ENCODE results near the gene GPR35. TPM values are rescaled to one million over a fixed set of nuclear protein-coding genes. Genes with fewer than 3 reads are reported as not detected.

GPR35 gene
- polyA plus RNA-seq, 4 donors = 75.5 to 367 (median 233) TPM

DNA sequence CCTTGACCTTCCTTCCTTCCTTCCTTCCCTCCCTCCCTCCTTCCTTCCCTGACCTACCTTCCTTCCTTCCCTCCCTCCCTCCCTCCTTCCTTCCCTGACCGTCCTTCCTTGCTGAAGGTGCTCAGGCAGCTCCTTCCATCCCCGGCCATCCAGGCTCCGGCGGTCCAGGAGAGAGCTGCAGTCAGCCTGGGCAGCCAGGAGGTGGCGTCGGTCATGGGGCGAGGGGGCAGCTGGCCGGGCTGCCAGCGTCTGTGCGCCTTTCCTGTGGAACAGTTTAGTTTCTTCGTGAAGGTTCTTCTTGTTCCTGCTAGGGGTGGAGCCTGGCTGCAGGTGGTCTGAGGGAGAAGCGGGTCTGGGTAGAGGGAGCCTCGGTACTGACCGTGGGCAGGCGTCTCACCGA, 15.7 kb downstream of the GPR35 start:
- WGBS, 3 donors = 22 to 29% (median 23%) methylated on average over 16 of the region's 16 CpGs
- DNase-seq = peak; percentile 61 to 64
- peaks cover 0 to 6% (median 0%) of the 10 kb centered on the region in 3 donors for H3K27me3 ChIP-seq (ENCODE audit: control insufficient read depth in 3 of 3, insufficient read depth in 3 of 3, low read length in 3 of 3)
- peaks cover 0 to 1% of the 10 kb centered on the region in 2 donors for H3K9me3 ChIP-seq (ENCODE audit: control insufficient read depth in 2 of 2, insufficient read depth in 1 of 2, low read depth in 1 of 2, low read length in 1 of 2)
- no peaks in the 10 kb centered on the region for H3K36me3 ChIP-seq (ENCODE audit: control insufficient read depth in 3 of 3, insufficient read depth in 2 of 3, low read depth in 1 of 3, low read length in 3 of 3)
- H3K4me1 ChIP-seq (ENCODE audit: control insufficient read depth in 3 of 3, insufficient read depth in 2 of 3, low read depth in 1 of 3, low read length in 2 of 3) = no peaks in the 10 kb centered on the region
- no peak for FAIRE-seq
- H3K27ac ChIP-seq (ENCODE audit: low read depth in 1 of 3, low read length in 2 of 3) = no peak overlapping the region
- no peak overlapping the region for H3K4me3 ChIP-seq (ENCODE audit: low read depth in 1 of 3, low read length in 3 of 3)

- Histone ChIP-seq H3K36me3 (ENCODE audit: control insufficient read depth in 3 of 3, insufficient read depth in 2 of 3, low read depth in 1 of 3, low read length in 3 of 3) (no peaks in the 10 kb centered on the region), H3K4me1 (ENCODE audit: control insufficient read depth in 3 of 3, insufficient read depth in 2 of 3, low read depth in 1 of 3, low read length in 2 of 3) (no peaks in the 10 kb centered on the region), H3K4me3 (ENCODE audit: low read depth in 1 of 3, low read length in 3 of 3) (no peak overlapping the region), H3K9me3 (ENCODE audit: control insufficient read depth in 2 of 2, insufficient read depth in 1 of 2, low read depth in 1 of 2, low read length in 1 of 2) (peaks cover 0 to 1% of the 10 kb centered on the region in 2 donors), H3K27ac (ENCODE audit: low read depth in 1 of 3, low read length in 2 of 3) (no peak overlapping the region), H3K27me3 (ENCODE audit: control insufficient read depth in 3 of 3, insufficient read depth in 3 of 3, low read length in 3 of 3) (peaks cover 0 to 10% (median under 1%) of the 10 kb centered on the region in 3 donors)
- FAIRE-seq (no peak), DNase-seq (no peak)
- 81 to 86% (median 83%) methylated on average over 34 to 36 of the region's 36 CpGs for WGBS, 3 donors
Measured at GRCh38 chr2:240642061-240642805, 17.0 kb downstream of the GPR35 start.

- DNase-seq (no peak), FAIRE-seq (no peak)
- H3K27ac ChIP-seq (ENCODE audit: low read depth in 1 of 3, low read length in 2 of 3) = no peak overlapping the region
- peaks cover 0 to 1% of the 10 kb centered on the region in 2 donors for H3K9me3 ChIP-seq (ENCODE audit: control insufficient read depth in 2 of 2, insufficient read depth in 1 of 2, low read depth in 1 of 2, low read length in 1 of 2)
- peaks cover 0 to 15% (median 3%) of the 10 kb centered on the region in 3 donors for H3K27me3 ChIP-seq (ENCODE audit: control insufficient read depth in 3 of 3, insufficient read depth in 3 of 3, low read length in 3 of 3)
- H3K4me1 ChIP-seq (ENCODE audit: control insufficient read depth in 3 of 3, insufficient read depth in 2 of 3, low read depth in 1 of 3, low read length in 2 of 3) = no peaks in the 10 kb centered on the region
- WGBS, 3 donors = 86 to 92% (median 91%) methylated on average over 7 to 11 of the region's 11 CpGs
- no peaks in the 10 kb centered on the region for H3K36me3 ChIP-seq (ENCODE audit: control insufficient read depth in 3 of 3, insufficient read depth in 2 of 3, low read depth in 1 of 3, low read length in 3 of 3)
- H3K4me3 ChIP-seq (ENCODE audit: low read depth in 1 of 3, low read length in 3 of 3) = no peak overlapping the region
Measured at GRCh38 chr2:240642806-240643092, 17.5 kb downstream of the GPR35 start.

GRCh38 chr2:240643093-240643810, 18.0 kb downstream of the GPR35 start:
- Histone ChIP-seq H3K4me1 (ENCODE audit: control insufficient read depth in 3 of 3, insufficient read depth in 2 of 3, low read depth in 1 of 3, low read length in 2 of 3) (no peaks in the 10 kb centered on the region), H3K4me3 (ENCODE audit: low read depth in 1 of 3, low read length in 3 of 3) (no peak overlapping the region), H3K9me3 (ENCODE audit: control insufficient read depth in 2 of 2, insufficient read depth in 1 of 2, low read depth in 1 of 2, low read length in 1 of 2) (peaks cover 0 to 1% of the 10 kb centered on the region in 2 donors), H3K27me3 (ENCODE audit: control insufficient read depth in 3 of 3, insufficient read depth in 3 of 3, low read length in 3 of 3) (peaks cover 0 to 20% (median 6%) of the 10 kb centered on the region in 3 donors), H3K36me3 (ENCODE audit: control insufficient read depth in 3 of 3, insufficient read depth in 2 of 3, low read depth in 1 of 3, low read length in 3 of 3) (no peaks in the 10 kb centered on the region), H3K27ac (ENCODE audit: low read depth in 1 of 3, low read length in 2 of 3) (no peak overlapping the region)
- 56 to 71% (median 67%) methylated on average over 13 of the region's 13 CpGs for WGBS, 3 donors
- no peak for DNase-seq
- no peak for FAIRE-seq

DNA sequence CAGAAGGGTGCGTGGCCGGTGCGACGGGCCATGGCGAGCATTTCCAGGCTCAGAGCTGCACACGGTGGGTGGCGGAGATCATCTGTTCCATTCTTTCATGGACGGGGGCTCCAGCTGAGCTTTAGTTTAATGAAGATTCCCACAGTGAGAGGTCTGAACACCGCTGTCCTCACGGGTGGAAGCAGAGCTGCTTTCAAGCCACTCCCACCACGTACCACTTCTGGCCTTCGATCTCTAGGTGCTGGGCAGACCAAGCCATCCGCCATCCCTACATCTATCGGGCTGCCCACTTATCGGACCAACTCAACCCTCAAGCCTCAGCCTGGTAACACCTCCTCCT, 18.5 kb downstream of the GPR35 start:
- DNase-seq = no peak
- FAIRE-seq = no peak
- 81 to 83% (median 82%) methylated on average over 15 of the region's 15 CpGs for WGBS, 3 donors
- H3K4me1 ChIP-seq (ENCODE audit: control insufficient read depth in 3 of 3, insufficient read depth in 2 of 3, low read depth in 1 of 3, low read length in 2 of 3) = no peaks in the 10 kb centered on the region
- no peak overlapping the region for H3K27ac ChIP-seq (ENCODE audit: low read depth in 1 of 3, low read length in 2 of 3)
- peaks cover 0 to 22% (median 7%) of the 10 kb centered on the region in 3 donors for H3K27me3 ChIP-seq (ENCODE audit: control insufficient read depth in 3 of 3, insufficient read depth in 3 of 3, low read length in 3 of 3)
- peaks cover 0 to 1% of the 10 kb centered on the region in 2 donors for H3K9me3 ChIP-seq (ENCODE audit: control insufficient read depth in 2 of 2, insufficient read depth in 1 of 2, low read depth in 1 of 2, low read length in 1 of 2)
- H3K36me3 ChIP-seq (ENCODE audit: control insufficient read depth in 3 of 3, insufficient read depth in 2 of 3, low read depth in 1 of 3, low read length in 3 of 3) = no peaks in the 10 kb centered on the region
- H3K4me3 ChIP-seq (ENCODE audit: low read depth in 1 of 3, low read length in 3 of 3) = no peak overlapping the region

GRCh38 chr2:240644171-240644651, 18.9 kb downstream of the GPR35 start:
- Histone ChIP-seq H3K4me3 (ENCODE audit: low read depth in 1 of 3, low read length in 3 of 3) (no peak overlapping the region), H3K27me3 (ENCODE audit: control insufficient read depth in 3 of 3, insufficient read depth in 3 of 3, low read length in 3 of 3) (peaks cover 0 to 26% (median 10%) of the 10 kb centered on the region in 3 donors), H3K4me1 (ENCODE audit: control insufficient read depth in 3 of 3, insufficient read depth in 2 of 3, low read depth in 1 of 3, low read length in 2 of 3) (no peaks in the 10 kb centered on the region), H3K36me3 (ENCODE audit: control insufficient read depth in 3 of 3, insufficient read depth in 2 of 3, low read depth in 1 of 3, low read length in 3 of 3) (no peaks in the 10 kb centered on the region), H3K9me3 (ENCODE audit: control insufficient read depth in 2 of 2, insufficient read depth in 1 of 2, low read depth in 1 of 2, low read length in 1 of 2) (peaks cover 0 to 1% of the 10 kb centered on the region in 2 donors), H3K27ac (ENCODE audit: low read depth in 1 of 3, low read length in 2 of 3) (no peak overlapping the region)
- 65 to 78% (median 74%) methylated on average over 13 to 14 of the region's 14 CpGs for WGBS, 3 donors
- FAIRE-seq (no peak), DNase-seq (no peak)

DNA sequence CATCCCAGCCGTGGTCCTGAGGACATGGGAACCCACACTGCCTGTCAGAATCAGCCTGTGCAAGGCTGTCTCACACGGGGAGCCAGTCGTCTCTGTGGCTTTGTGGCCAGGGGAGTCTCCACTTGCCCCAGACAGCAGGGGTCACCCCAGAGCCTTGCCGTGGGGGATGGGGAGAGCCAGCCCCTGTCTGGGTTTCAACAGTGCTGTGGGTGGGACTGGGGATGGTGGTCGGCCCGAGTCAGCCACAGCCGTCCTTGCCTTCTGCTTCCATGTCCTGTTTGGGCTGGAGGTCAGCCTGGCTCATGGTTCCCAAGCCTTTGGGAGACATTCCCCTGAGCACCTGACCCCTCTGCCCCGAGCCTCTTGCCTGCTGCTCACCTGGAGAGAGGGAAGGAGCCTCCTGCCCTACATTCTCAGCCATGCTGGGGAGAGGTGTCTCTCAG, 19.6 kb downstream of the GPR35 start:
- no peak for DNase-seq
- Histone ChIP-seq H3K27me3 (ENCODE audit: control insufficient read depth in 3 of 3, insufficient read depth in 3 of 3, low read length in 3 of 3) (peaks cover 0 to 29% (median 10%) of the 10 kb centered on the region in 3 donors), H3K4me3 (ENCODE audit: low read depth in 1 of 3, low read length in 3 of 3) (no peak overlapping the region)

GRCh38 chr2:240645346-240645745, 20.1 kb downstream of the GPR35 start:
- no peak for FAIRE-seq
- H3K9me3 ChIP-seq (ENCODE audit: control insufficient read depth in 2 of 2, insufficient read depth in 1 of 2, low read depth in 1 of 2, low read length in 1 of 2) = peaks cover 0 to 1% of the 10 kb centered on the region in 2 donors
- 87 to 93% (median 92%) methylated on average over 10 of the region's 10 CpGs for WGBS, 3 donors
- H3K27me3 ChIP-seq (ENCODE audit: control insufficient read depth in 3 of 3, insufficient read depth in 3 of 3, low read length in 3 of 3) = peaks cover 0 to 29% (median 10%) of the 10 kb centered on the region in 3 donors
- no peak for DNase-seq
- H3K4me1 ChIP-seq (ENCODE audit: control insufficient read depth in 3 of 3, insufficient read depth in 2 of 3, low read depth in 1 of 3, low read length in 2 of 3) = no peaks in the 10 kb centered on the region
- no peak overlapping the region for H3K27ac ChIP-seq (ENCODE audit: low read depth in 1 of 3, low read length in 2 of 3)
- no peaks in the 10 kb centered on the region for H3K36me3 ChIP-seq (ENCODE audit: control insufficient read depth in 3 of 3, insufficient read depth in 2 of 3, low read depth in 1 of 3, low read length in 3 of 3)
- no peak overlapping the region for H3K4me3 ChIP-seq (ENCODE audit: low read depth in 1 of 3, low read length in 3 of 3)

More for the DNA sequence above, 19.6 kb downstream of the GPR35 start:
- Histone ChIP-seq H3K27ac (ENCODE audit: low read depth in 1 of 3, low read length in 2 of 3) (no peak overlapping the region), H3K9me3 (ENCODE audit: control insufficient read depth in 2 of 2, insufficient read depth in 1 of 2, low read depth in 1 of 2, low read length in 1 of 2) (peaks cover 0 to 1% of the 10 kb centered on the region in 2 donors), H3K4me1 (ENCODE audit: control insufficient read depth in 3 of 3, insufficient read depth in 2 of 3, low read depth in 1 of 3, low read length in 2 of 3) (no peaks in the 10 kb centered on the region), H3K36me3 (ENCODE audit: control insufficient read depth in 3 of 3, insufficient read depth in 2 of 3, low read depth in 1 of 3, low read length in 3 of 3) (no peaks in the 10 kb centered on the region)
- FAIRE-seq = no peak
- 51 to 55% (median 51%) methylated on average over 8 of the region's 8 CpGs for WGBS, 3 donors
